Peyer's patch (tissue), 4 donors: ENCODE results near the gene STIMATE.

Source experiments
- POLR2A ChIP-seq, 2 donors: fragments of 450-650 bp; IDR thresholded peaks; one replicate each; pipeline ENCODE4 v1.5.1; 2017; ENCODE audit warnings: antibody characterized with exemption in 2 of 2, mild to moderate bottlenecking in 2 of 2, moderate library complexity in 2 of 2
- TF ChIP-seq, protein P1 (sequence below), 6 experiments: fragments of 450-650 bp in 4 of 6; fragments of 200-600 bp in 2 of 6; sonication (generic) in 1 of 6; IDR thresholded peaks; one replicate each; pipeline ENCODE4 v1.5.1; 2017 to 2019; ENCODE audit warnings: antibody characterized with exemption in 6 of 6, mild to moderate bottlenecking in 3 of 6, moderate library complexity in 1 of 6

DNA sequence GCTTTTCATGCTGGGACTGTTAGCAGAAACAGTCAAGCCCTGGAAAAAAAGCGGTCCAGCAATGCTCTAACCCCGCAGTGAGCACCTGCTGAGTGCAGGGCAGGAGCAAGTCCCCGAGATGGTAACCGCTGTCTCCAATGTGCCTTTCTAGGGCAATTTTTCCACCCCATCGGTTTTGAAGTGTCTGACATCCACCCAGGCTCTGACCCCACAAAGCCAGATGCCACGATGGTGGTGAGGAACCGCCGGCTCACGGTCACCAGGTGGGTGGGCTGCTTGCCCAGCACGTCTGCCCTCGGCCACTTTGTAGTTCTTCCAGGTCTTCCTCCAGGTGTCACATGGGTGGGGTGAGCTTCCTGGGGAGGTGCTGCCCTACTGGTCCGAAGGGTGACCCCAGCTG lies 106.0 kb downstream of the STIMATE start:
- TF ChIP-seq, protein P1, sequence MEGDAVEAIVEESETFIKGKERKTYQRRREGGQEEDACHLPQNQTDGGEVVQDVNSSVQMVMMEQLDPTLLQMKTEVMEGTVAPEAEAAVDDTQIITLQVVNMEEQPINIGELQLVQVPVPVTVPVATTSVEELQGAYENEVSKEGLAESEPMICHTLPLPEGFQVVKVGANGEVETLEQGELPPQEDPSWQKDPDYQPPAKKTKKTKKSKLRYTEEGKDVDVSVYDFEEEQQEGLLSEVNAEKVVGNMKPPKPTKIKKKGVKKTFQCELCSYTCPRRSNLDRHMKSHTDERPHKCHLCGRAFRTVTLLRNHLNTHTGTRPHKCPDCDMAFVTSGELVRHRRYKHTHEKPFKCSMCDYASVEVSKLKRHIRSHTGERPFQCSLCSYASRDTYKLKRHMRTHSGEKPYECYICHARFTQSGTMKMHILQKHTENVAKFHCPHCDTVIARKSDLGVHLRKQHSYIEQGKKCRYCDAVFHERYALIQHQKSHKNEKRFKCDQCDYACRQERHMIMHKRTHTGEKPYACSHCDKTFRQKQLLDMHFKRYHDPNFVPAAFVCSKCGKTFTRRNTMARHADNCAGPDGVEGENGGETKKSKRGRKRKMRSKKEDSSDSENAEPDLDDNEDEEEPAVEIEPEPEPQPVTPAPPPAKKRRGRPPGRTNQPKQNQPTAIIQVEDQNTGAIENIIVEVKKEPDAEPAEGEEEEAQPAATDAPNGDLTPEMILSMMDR (IDR thresholded peaks at IDR 0.05) = no peak
- no peak for TF ChIP-seq POLR2A (IDR thresholded peaks at IDR 0.05)
